Stimulated activated CD4-positive, alpha-beta T cell treated with anti-CD3 and anti-CD28 coated beads, TNF-alpha, amount 100 ng/mL, for 4 hours (primary cell): ENCODE data around the gene USP15.

Experiments
- DNase-seq, 3 experiments: peaks; one replicate each; pipeline ENCODE4 v3.0.0-alpha.2; 2020; ENCODE audit warnings: low read depth in 3 of 3

Gene USP15

GRCh38 chr12:62258231-62258630 lies 2.0 kb upstream of the USP15 start:
- no peak for DNase-seq

- DNase-seq, result no peak
Observed at GRCh38 chr12:62258941-62259630, 1.1 kb upstream of the USP15 start.

GRCh38 chr12:62259631-62259992 lies 592 bp upstream of the USP15 start:
- DNase-seq, result no peak

GRCh38 chr12:62260733-62261683 lies 804 bp downstream of the USP15 start:
- DNase-seq, result peak in 2 of 3 experiments; percentile 27 to 38

GRCh38 chr12:62261876-62262517 lies 1.8 kb downstream of the USP15 start:
- DNase-seq, result no peak

- DNase-seq, result no peak
Observed at GRCh38 chr12:62263232-62263631, 3.0 kb downstream of the USP15 start.

GRCh38 chr12:62263966-62264365 lies 3.8 kb downstream of the USP15 start:
- DNase-seq, result no peak

- no peak for DNase-seq
Observed at GRCh38 chr12:62264706-62265105, 4.5 kb downstream of the USP15 start.

- DNase-seq, result no peak
Observed at GRCh38 chr12:62265511-62265910, 5.3 kb downstream of the USP15 start.

- no peak for DNase-seq
Observed at GRCh38 chr12:62267026-62267425, 6.8 kb downstream of the USP15 start.

GRCh38 chr12:62267480-62267879 lies 7.3 kb downstream of the USP15 start:
- DNase-seq, result no peak

GRCh38 chr12:62268956-62269355 lies 8.8 kb downstream of the USP15 start:
- no peak for DNase-seq

GRCh38 chr12:62269464-62270228 lies 9.4 kb downstream of the USP15 start:
- DNase-seq, result no peak

- no peak for DNase-seq
Observed at GRCh38 chr12:62270384-62270783, 10.2 kb downstream of the USP15 start.

- no peak for DNase-seq
Observed at GRCh38 chr12:62270872-62271271, 10.7 kb downstream of the USP15 start.

- no peak for DNase-seq
Observed at GRCh38 chr12:62272936-62273552, 12.8 kb downstream of the USP15 start.

GRCh38 chr12:62273724-62274380 lies 13.6 kb downstream of the USP15 start:
- DNase-seq, result no peak

GRCh38 chr12:62278022-62278421 lies 17.8 kb downstream of the USP15 start:
- DNase-seq, result no peak

- DNase-seq, result no peak
Observed at GRCh38 chr12:62279058-62279457, 18.9 kb downstream of the USP15 start.

- no peak for DNase-seq
Observed at GRCh38 chr12:62279961-62280360, 19.8 kb downstream of the USP15 start.
